HG02981 (cell line): Measurements from ENCODE around the gene KRT39.
"Not testable (repeated sequence)": the region's sequence is repeated elsewhere in the genome, so short reads cannot be mapped to it uniquely, and the experiment has no call there.

Source experiments
- ATAC-seq: cut with Tn5 transposase; IDR thresholded peaks from one replicate; pipeline ENCODE4 v1.9.1; 2021; ENCODE audit warnings: mild to moderate bottlenecking, moderate library complexity; ENCODE audit not compliant: unreplicated experiment

The KRT39 gene

DNA sequence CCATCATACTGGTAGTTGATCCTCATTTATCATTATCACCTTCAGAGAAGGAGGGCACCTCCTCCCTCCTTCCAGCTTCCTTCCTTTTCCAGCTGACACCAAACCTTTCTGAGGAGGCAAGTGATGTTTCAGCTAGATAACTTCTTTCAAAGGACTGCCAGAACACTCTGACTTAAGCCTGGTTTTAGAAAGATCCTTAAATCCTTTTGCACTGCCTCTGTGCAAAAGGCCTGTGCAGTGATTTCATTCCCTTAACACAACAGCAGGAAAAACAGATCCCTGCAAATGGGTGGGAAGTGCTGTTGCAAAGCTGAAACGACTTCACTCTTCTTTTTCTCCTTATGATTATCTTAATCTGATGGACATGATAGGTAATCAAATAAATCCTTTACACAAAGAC, 22.2 kb downstream of the KRT39 start:
- no peak for ATAC-seq

DNA sequence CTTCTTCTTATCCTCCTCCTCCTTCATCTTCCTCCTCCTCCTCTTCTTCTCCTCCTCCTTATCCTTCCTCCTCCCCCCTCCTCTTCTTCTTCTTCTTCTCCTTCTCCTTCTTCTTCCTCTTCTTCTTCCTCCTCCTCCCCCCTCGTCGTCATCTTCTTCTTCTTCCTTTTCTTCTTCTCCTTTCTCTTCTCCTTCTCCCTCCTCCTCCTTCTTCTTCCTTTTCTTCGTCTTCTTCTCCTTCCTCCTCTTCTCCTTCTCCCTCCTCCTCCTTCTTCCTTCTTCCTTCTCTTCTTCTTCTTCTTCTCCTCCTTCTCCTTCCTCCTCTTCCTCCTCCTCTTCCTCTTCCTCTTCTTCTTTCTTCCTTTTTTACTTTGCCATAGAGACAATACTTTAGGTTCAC, 24.2 kb downstream of the KRT39 start:
- no peak for ATAC-seq

DNA sequence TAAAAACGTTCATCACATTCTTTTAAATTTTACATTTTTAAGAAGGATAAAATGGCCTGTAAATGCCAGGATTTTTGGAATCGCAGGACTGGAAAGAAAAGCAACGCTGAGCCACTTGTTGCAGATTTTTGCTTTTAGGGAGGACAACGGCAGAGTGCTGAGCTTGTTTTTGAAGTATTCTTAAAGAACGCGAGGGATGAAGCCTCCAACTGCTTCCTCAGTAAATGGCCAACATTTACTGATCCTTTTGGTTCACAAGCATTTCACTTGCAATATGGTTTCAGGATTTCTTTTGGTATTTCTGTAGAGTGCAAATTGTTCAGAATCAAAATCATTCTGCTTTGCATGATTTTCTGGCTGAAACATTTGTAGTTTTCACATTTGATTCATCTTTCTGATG, 26.5 kb downstream of the KRT39 start:
- ATAC-seq: no peak

DNA sequence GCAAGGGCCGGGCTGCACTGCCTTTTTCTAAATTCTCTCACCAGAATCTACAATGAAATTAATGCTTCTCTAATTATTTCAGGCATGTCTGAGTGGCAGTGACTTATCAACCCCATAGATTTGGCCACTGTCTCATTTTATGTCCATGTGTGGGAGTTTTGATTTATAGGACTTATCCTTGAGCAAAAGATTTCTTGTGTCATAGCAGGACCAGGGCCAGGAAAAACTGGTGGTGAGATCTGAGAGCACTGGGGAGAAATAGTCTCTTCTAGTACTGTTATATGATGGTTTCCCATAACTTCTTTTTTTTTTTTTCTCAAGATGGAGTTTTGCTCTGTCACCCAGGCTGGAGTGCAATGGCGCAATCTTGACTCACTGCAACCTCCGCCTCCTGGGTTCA, 27.8 kb downstream of the KRT39 start:
- ATAC-seq: no peak

DNA sequence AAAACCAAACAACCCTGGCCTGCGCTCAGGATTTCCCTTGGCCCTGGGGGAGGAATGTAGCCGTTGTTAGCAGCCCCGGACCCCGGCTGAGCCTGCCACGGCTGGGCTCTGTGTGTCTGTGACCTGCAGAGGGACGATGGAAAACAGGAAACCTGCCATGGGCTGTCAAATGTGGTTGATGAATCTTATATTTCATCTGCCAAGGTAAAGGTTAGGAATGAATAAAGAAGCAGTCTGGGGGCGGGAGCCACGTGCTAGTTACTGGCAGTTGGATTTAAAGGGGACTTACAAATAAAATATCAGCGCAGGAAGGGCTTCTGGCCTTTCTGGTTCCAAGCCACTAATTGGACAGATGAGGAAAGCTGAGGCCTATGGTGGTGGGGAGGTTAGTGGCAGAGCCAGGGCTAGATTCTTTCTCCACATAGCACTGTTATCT, 29.3 kb downstream of the KRT39 start, which contains the start of gene KRT23:
Gene KRT23 (minus strand): TSS at position 263 of the 436 bp plus-strand sequence. CDS start 1,043 bp downstream, outside the sequence.
- ATAC-seq: no peak

DNA sequence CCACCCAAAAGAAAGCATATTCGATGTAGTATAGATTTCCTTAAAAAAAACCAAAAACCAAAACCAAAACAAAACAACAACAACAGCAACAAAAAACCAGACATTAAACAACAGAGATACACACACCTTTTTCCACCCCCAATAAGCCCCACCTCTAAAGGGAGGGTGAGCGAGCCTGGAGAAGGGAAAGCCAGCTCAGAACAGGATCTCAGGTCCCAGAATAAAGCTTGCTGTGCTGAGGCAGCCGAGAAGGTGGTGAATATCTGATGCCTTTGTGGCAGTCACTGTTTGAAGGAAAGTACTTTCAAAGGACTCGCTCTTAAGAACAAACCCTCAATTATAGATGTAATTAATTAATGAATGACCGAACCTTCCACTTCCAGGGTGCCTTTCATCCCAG, 29.8 kb downstream of the KRT39 start:
- no peak for ATAC-seq

DNA sequence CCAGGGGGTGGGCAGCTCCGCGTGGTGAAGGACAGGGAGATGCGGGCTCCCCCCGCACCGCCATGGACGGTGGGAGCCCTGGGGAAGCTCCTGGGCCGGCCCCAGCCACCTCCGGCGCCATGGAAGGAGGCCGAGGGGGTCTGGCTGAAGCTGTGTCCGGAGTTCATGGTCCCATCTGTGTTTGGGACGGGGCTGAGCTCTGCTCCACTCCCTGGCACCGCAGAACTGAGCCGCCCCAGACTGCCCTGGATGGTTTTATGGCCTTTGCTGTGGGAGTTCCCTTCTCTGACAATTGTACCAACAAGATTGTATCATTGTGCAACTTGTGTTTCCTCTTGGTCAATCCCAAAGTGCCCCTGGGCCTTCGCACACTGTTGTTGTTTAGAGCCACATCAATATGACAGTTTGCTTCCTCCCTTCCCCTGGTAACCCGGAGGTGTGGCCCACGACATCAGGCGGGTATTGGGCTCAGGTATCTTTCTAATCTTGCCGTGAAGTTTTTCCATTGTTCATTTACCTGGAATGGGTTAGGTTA, 30.2 kb downstream of the KRT39 start:
- no peak for ATAC-seq

DNA sequence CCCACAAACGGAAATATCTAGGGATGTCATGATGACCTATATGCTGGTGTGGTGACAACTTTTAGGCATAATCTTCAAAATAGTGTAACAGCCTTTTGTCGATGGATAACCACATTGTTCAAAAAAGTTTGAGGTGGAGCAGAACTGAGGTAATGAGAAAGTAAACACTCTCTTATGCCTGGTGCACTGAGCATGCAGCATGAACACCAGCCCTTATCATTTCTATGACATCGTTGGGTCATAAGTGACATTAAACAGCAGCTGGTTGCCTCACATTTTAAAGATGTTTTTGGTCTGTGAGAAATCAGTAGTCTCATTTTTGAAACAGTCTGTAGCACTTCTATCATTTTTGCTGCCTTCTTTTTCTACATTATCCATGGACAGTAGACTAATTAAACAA, 31.1 kb downstream of the KRT39 start:
- ATAC-seq: no peak

DNA sequence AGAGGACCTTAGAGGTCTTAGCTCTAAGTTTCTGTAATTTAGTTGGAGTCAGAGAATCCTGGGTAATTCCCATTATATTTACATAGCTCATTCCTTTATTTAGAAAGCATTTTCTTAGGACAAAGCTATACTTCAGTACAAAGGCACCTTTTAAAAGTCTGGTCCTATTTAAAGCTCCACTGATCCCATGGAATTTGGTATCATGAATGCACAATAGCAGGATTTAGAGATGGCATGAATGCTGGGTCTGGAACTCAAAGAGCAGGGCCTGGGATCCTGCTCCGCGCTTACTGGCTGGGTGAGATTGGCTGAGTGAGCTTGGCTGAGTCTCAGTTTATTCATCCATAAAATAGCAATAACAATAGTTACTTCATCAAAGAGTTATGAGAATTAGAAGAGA, 34.1 kb downstream of the KRT39 start:
- no peak for ATAC-seq

DNA sequence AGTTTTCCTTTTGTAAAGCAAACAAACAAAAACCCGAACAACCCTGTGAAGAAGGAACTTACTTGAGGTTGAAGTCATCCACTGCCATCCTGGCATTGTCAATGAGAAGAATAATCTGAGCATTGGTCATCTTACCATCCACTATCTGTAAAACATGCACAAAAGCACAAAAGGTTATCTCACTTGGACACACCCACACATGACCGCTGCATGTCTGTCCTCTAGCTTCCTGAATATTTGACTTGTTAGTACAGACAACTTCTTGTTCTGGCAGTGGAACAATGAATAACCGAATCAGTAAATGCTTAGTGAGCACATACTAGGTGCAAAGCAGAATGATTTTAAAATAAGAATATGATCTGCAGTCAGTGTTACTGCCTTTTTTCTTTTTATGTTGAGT, 35.4 kb downstream of the KRT39 start:
- no peak for ATAC-seq

DNA sequence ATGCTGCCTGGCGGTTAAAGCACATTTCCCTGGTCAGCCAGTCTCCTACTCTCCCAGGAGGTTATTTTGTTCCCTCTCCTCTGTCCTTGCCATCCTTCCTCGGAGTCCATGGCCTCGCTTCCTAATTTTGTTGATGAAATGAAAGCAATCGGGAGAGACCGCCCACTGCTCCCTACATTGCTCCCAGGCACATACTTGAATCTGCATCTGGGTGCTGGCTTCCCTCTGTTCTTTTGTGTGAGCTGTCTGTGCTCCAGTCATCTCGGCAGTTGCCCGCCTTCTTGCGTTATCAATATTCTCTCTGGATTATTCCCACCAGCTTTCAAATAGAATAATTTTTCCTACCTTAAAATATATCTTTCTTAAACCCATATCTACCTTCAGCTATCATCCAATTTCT, 40.4 kb downstream of the KRT39 start:
- ATAC-seq: no peak

DNA sequence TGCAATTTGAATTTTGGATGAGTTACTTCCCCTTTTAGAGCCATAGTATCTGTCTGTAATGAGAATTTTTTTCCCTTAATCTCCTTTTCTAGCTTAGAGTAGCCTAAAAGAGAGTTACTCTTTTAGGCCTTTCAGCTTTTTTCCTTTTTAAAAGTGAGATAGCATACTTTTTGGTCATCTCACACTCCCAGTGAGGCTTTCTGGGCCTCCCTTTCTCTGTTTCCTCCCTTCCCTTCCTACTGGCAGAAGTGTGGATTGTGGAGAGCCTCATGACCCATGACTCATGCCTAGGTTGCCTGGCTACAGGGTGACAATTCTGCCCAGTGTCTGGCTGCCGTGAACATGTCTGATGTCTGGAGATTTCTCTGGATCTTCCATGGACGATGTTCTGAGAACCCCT, 44.5 kb downstream of the KRT39 start:
- no peak for ATAC-seq

DNA sequence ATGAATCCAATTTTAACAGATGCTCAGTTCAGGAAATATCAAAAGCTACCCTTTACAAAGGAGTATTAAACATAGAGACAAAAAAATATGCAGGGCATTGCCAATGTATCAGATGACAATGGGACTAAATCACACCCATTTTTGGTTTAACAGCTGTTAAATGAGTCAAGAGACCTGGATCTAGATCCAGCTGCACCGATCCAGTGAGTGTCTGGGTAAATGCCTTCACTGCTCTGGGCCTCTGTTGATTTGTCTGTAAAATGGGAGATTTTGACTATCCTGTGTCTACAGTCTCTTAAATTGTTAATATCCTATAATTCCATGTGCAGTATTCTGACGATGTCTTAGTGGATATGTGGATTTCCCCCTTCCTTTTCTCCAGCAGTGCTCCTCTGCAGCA, 45.7 kb downstream of the KRT39 start:
- ATAC-seq: no peak

DNA sequence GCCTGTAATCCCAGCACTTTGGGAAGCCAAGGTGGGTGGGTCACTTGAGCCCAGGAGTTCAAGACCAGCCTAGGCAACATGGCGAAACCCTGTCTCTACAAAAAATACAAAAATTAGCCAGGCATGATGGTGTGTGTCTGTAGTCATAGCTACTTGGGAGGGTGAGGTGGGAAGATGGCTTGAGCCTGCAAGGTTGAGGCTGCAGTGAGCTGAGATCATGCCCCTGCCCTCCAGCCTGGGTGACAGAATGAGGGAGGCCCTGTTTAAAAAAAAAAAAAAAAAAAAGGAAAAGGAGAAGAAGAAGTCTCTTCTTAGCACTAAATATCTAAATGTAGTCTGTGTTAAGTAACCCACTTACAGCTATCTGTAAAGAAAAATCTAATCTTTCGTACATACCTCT, 49.6 kb downstream of the KRT39 start:
- ATAC-seq: not testable (repeated sequence)

DNA sequence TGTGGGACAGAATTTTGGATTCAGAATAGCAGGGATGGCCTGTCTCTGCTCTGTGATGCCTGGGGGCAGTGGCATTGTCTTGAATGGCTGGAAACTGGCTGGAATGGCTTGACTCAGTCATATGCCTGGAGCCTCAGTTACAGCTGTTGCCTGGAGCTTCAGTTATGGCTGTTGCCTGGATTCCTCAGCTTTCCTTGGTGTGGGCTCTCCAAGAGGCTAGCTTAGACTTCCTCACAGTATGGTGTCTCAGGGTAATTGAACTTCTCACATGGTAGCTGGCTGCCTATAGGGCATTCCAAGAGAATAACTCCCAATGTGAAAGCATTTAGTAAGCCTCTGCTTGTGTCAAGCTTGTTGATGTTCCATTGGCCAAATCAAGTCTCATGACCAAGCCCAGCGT, 50.4 kb downstream of the KRT39 start:
- ATAC-seq: no peak

DNA sequence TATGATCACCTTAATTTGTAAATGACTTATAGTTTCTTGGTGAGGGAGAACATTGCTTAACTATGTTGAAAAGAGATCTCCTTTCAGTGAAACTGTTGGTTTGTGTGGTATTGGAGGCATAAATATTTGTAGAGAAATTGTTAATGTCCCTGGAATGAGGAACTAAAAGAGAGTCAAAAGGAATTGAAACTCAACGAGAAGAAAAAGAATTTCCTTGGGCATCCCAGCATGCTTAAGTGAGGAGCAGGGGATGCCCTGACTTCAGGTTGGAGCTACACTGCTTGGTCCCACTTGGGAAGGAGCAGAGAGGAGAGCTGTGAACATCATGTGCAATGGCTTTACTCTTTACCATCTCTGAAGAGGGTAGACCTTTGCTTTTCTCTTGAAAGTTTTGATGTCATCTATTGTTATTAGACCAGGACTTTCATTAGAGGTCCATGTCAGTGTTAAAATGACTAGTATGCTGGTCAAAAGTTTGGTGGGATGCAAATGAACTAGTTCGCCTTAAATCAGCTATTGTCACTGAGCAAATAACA, 51.0 kb downstream of the KRT39 start:
- ATAC-seq: no peak

DNA sequence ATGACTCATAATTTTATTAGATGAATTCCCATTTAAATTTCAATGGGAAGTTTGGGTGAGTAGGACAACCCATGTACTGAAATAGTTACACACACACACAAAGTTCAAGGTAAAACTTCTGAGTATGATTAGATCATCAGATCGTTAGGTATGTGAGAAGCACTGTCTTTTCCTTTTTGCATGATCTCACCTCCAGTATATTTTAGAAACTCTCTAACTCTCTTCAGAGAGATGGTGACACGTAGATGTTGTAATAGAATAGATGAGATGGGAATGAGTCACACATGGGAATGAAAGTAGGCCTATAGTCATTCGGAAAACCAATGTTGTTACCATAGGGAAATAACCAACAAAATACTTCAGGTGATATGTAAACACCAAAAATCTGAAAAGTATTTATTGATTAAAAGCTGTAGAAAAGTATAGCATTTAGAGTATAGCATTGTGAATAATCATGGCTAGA, 51.5 kb downstream of the KRT39 start:
- ATAC-seq: no peak

DNA sequence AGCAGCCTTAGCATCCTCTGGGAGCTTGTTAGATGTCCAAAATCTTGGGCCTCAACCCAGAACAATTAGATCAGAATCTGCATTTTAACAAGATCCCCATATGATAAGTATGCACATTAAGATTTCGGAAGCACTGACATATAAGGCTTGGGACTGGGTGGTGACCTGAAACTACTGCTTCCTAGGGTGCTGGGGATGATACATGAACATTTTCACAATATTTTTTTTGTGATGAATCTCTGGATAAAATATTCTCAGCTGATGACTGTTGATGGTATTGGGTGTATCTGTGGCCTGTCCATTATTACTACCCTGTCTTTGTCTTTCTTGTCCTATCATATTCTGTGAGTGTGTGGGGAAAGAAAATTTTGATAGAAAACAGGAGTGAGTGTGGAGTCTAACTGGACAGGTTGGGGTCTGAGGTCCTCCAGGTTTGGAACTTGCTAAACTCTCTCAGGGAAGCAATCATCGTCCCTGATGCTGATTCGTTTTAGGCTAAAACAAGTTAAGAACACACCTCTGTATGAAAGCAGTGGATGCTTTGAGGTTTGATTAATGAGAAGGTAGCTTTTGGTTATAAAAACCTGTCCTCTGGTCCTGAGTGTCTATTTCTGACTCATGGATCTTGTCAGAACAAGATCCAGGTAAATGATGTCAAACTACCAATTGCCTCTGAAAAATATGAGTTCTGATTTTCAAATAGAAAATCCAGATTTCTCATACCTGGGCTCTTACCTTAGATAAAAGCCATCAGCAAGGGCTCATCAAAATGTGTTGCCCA, 52.5 kb downstream of the KRT39 start:
- no peak for ATAC-seq

DNA sequence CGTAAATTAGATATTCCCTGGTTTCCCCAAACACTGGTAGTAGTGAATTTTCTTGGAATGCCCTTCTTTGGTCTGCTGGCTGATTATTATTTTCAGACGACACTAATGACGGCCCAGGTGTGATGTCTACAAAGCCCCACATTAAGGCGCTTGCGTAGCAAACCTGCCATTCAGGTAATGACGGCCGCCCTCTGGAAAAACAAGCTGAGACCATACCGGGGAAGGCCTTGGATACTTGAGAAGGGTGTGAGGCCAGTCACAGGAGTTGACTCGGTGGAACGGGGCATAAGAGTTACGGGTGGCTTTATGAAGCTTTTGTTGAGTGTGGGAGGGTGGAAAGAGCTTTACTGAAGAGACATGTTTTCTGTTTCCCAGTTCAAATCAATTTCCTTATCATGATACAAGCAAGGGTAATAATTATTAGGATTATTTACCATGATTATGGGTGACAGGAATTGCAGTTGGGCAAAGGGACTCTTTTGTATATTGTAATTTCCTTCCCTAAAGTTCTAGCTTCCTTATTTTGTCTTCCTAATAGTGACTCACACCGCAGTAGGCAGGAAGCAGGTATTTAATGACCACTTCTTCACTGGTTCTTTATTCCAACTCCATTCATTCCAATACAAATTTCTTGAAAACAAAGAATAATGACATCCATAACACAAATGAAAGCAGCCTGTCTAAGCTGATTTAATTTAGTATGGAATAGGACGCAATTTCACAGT, 54.1 kb downstream of the KRT39 start:
- no peak for ATAC-seq

DNA sequence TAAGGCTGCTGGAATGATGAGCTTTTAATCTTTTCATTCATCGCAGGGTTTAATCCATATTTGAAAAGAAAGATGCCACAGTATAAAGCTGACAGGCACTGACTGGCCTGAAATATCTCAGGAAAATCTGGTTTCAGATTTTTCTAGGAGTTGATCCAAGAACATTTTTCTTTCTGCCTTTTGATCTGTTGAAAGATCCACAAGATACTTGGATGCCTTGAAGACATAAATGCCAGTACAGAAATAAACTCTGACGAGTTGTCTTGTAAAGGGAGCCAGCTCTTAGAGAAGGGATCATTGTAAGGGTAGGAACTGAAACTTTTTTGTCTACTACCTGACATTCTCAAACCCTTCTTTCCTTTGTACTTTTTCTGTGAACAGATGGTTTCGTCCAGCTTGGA, 56.3 kb downstream of the KRT39 start:
- ATAC-seq: no peak

DNA sequence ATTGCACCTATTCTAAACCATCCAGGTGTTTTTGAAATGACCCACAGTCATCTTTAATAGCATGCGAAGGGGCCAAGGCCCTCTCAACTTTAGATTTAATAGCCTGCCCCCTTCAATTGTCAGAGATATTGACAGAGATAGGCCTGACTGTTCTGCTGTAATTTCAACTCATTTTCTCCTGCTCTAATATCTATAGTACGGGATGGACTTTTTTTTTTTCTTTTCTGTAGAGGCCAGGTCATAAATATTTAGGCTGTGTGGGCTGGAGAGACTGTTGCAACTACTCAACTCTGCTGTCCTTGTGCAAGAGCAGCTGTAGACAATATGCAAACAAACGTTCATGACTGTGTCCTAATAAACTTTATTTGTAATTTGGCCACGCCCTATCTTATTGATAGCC, 57.0 kb downstream of the KRT39 start:
- ATAC-seq: no peak

DNA sequence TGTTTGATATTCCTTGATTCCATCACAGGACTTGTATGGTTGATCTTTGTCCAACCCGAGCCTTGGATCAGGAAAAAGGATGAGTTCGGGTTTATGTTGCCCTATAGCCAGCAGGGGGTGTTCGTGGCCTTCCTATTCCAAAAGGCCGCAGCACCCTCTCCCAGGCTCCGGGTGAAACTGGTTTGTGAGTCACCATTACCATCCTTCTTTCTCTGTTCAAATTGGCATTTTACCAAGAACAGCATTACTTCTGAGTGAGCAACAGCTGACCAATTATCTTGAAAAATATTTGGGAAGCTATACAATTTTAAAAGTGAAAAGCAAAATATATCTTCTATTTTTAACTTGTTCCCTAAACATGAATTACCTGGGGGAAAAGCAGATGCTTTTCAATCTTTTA, 57.4 kb downstream of the KRT39 start:
- no peak for ATAC-seq
